ENCODE results near the gene RBM25.
"Not testable (repeated sequence)": the region's sequence is repeated elsewhere in the genome, so short reads cannot be mapped to it uniquely, and the experiment has no call there.

RBM25 gene

GRCh38 chr14:73168691-73169090 lies 110.4 kb downstream of the RBM25 start:
- DNase-seq (ENCODE audit: low spot score), result no peak

- not testable (repeated sequence) for DNase-seq (ENCODE audit: low spot score)
These were observed 111.5 kb downstream of the RBM25 start for GRCh38 chr14:73169855-73170254.

- no peak for DNase-seq (ENCODE audit: low spot score)
These were observed 112.4 kb downstream of the RBM25 start for GRCh38 chr14:73170686-73171085.

GRCh38 chr14:73172500-73172899 lies 114.2 kb downstream of the RBM25 start:
- no peak for DNase-seq (ENCODE audit: low spot score)

- no peak for DNase-seq (ENCODE audit: low spot score)
These were observed 114.9 kb downstream of the RBM25 start for GRCh38 chr14:73173092-73173735.

Small RNAs within 50 kb of the gene (small RNA-seq; reads per million reads assigned to genes)
- 0 to 0.04 reads per million in 2 experiments for gene RN7SL586P
